ENCODE results near the gene DCLK1. TPM values are rescaled to one million over a fixed set of nuclear protein-coding genes. Genes with fewer than 3 reads are reported as not detected.

DCLK1 gene
- total RNA-seq, 6 experiments from 2014 or later: 0.07 to 0.12 (median 0.10) TPM; not detected in 2

DNA sequence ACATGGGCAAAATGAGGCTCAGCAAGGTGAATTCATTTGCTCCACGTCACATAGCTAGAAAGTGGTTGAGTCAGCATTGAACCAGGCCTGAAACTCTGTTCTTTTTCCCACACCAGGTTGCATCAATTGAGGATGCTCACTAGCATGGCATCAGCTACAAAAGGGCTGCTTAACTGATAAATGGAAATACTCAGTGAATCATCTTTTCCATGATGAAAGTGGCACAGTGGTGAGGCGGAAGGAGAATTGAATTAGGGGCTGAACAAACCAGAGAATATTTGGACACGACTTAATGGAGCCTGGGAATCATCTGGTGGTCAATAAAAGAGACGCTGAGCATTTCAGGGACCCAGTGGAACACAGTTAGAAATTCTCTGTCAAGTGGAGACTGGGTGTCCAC is 334.6 kb downstream of the DCLK1 start:
- no peak overlapping the region for H3K27ac ChIP-seq
- H3K4me1 ChIP-seq: peaks cover 0 to 1% (median 0%) of the 10 kb centered on the region in 4 donors
- no peak overlapping the region for H3K4me3 ChIP-seq
- intact Hi-C loops (cut with DNase I): no loop called here
- 52% methylated on average over 4 of the region's 4 CpGs for WGBS (ENCODE audit: insufficient coverage, low coverage, low lambda C conversion rate, missing lambda C conversion rate)
- no peaks in the 10 kb centered on the region for H3K9me3 ChIP-seq
- TF ChIP-seq, protein P1, sequence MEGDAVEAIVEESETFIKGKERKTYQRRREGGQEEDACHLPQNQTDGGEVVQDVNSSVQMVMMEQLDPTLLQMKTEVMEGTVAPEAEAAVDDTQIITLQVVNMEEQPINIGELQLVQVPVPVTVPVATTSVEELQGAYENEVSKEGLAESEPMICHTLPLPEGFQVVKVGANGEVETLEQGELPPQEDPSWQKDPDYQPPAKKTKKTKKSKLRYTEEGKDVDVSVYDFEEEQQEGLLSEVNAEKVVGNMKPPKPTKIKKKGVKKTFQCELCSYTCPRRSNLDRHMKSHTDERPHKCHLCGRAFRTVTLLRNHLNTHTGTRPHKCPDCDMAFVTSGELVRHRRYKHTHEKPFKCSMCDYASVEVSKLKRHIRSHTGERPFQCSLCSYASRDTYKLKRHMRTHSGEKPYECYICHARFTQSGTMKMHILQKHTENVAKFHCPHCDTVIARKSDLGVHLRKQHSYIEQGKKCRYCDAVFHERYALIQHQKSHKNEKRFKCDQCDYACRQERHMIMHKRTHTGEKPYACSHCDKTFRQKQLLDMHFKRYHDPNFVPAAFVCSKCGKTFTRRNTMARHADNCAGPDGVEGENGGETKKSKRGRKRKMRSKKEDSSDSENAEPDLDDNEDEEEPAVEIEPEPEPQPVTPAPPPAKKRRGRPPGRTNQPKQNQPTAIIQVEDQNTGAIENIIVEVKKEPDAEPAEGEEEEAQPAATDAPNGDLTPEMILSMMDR (IDR thresholded peaks at IDR 0.05): no peak
- no peak for TF ChIP-seq POLR2A (IDR thresholded peaks at IDR 0.05)
- DNase-seq (no peak), ATAC-seq (no peak)
- H3K27me3 ChIP-seq: no peaks in the 10 kb centered on the region
- H3K36me3 ChIP-seq: no peaks in the 10 kb centered on the region

DNA sequence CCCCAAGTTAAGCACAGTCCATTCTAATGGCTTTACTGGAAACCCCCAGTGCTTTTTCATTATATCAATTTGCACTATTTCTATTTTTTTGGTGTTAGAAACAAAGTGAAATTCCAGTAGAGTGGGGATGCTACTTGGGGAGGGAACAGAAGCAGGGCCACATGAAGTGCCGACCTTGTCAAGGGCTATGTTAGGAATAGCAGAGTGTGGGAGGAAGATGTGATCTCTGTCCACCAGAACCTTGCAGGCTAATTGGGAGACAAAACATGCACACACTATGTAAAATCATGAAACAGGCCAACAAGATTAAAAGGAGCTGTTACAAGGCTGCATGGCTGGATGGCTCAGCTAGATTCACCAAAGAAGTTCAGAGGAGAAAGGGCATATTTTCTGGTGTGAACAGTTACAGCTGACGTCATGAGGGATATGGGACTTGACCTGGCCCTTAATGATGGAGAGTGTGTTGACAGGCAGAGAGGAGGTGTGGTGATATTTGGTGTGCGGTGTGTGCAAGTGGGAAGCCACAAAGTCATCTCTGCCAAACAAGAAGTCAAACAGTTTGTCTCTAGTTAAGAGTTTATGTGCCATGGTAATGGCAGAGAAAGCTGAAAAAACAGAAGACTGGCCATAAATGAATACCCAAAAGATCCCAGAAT is 336.3 kb downstream of the DCLK1 start:
- Histone ChIP-seq H3K27ac (no peak overlapping the region), H3K27me3 (no peaks in the 10 kb centered on the region), H3K4me3 (no peak overlapping the region), H3K9me3 (no peaks in the 10 kb centered on the region), H3K4me1 (peaks cover 0 to 5% (median 0%) of the 10 kb centered on the region in 4 donors), H3K36me3 (no peaks in the 10 kb centered on the region)
- DNase-seq (no peak), ATAC-seq (no peak)
- WGBS (ENCODE audit: insufficient coverage, low coverage, low lambda C conversion rate, missing lambda C conversion rate): 66% methylated on average over 3 of the region's 3 CpGs
- intact Hi-C loops (cut with DNase I): no loop called here
- TF ChIP-seq POLR2A (IDR thresholded peaks at IDR 0.05): no peak
- TF ChIP-seq, protein P1 (IDR thresholded peaks at IDR 0.05): no peak

DNA sequence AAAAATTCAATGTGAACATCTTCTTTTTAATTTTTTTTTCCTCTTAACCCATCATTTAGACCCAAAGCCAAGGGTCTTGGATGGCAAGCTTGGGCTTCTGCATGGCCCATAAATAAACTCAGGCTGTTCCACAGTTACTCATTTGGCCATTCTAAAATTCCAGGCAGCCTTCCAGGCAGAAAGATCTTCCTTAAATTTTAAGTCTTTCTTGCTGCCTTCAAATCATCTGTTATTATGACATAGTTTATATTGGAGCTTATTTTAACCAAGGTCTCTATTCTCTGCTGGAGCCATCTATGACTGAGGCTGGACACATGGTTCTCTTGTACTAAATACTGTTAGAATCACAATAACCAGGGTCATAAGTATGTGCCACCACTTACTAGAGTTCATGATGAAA is 337.4 kb downstream of the DCLK1 start:
- ATAC-seq (no peak), DNase-seq (no peak)
- Histone ChIP-seq H3K36me3 (no peaks in the 10 kb centered on the region), H3K4me1 (peaks cover 0 to 5% (median 0%) of the 10 kb centered on the region in 4 donors), H3K4me3 (no peak overlapping the region), H3K27ac (no peak overlapping the region), H3K27me3 (no peaks in the 10 kb centered on the region), H3K9me3 (no peaks in the 10 kb centered on the region)
- TF ChIP-seq POLR2A (IDR thresholded peaks at IDR 0.05): no peak
- TF ChIP-seq, protein P1 (IDR thresholded peaks at IDR 0.05): no peak
- intact Hi-C loops (cut with DNase I): no loop called here

DNA sequence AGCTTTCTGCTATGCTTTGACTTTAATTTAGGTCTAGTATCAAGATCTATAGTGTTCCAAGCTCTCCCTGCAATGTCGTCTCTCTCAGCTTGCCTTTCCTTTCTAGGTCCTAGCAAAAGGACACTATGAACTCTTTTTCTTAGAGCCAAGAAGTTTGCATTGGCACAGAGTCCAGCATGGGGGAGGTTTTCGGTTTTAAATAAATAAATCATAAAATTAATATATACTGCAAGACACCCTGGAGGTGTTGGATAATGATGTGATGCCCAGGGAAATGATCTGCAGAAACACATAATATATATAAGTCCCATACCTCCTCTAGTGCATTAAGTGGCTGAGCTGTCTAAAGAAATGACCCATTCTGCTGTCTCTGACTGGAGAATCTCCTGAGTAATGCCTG is 338.3 kb downstream of the DCLK1 start:
- intact Hi-C loops (cut with DNase I): no loop called here
- Histone ChIP-seq H3K27me3 (no peaks in the 10 kb centered on the region), H3K9me3 (no peaks in the 10 kb centered on the region), H3K27ac (no peak overlapping the region), H3K4me3 (no peak overlapping the region), H3K4me1 (peaks cover 0 to 5% (median 0%) of the 10 kb centered on the region in 4 donors), H3K36me3 (no peaks in the 10 kb centered on the region)
- DNase-seq (no peak), ATAC-seq (no peak)
- no peak for TF ChIP-seq POLR2A (IDR thresholded peaks at IDR 0.05)
- TF ChIP-seq, protein P1 (IDR thresholded peaks at IDR 0.05): no peak
- WGBS (ENCODE audit: insufficient coverage, low coverage, low lambda C conversion rate, missing lambda C conversion rate): 50% methylated on average over 2 of the region's 2 CpGs

All from right lobe of liver (tissue), 6 donors.